ENCODE measurements around the gene ZNF385A. TPM values are rescaled to one million over a fixed set of nuclear protein-coding genes. Genes with fewer than 3 reads are reported as not detected.
"Not testable (repeated sequence)": the region's sequence is repeated elsewhere in the genome, so short reads cannot be mapped to it uniquely, and the experiment has no call there.

Gene ZNF385A
- total RNA-seq, 1 experiment from 2014 or later = 5.7 TPM

DNA sequence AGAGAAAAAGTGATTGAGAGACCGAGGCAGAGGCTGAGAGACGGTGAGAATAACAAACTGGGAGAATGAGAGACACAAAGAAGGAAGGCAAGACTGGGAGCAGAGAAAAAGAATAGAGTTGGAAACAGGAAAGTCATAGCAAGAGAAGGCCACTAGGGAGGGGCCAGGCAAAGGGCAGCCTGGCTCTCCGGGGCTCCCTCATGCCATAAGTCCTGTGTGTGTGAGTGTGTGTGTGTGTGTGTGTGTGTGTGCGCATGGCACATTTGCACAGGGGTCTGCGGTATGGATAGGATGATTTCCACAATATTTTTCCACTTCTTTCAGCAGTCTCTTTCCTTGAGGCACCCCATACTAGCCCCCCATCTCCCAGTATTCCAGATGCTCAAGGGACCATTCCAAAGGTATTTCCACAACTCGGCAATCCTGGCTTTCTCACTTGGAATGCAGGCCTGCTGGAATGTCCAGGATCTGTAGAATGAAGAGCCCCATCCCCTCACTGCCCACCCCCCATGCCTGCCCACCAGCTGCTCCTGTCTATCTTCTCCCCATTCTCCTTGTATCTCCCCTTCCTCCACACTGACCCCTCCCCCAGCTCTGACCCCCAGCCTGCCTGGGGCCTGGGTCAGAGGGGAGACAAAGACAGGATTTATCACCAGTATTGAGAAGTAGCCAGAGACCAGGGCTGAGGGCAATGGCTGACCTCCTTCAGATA lies 29.3 kb downstream of the ZNF385A start:
- Histone ChIP-seq H3K23me2 (ENCODE audit: insufficient read length, low read depth, low read length, poor library complexity, severe bottlenecking) (peaks cover 19% of the 10 kb centered on the region), H3K4me2 (ENCODE audit: insufficient read depth, insufficient read length, low read length) (no peak overlapping the region), H2BK15ac (ENCODE audit: low read depth, low read length) (no peak overlapping the region), H3K14ac (ENCODE audit: insufficient read depth, low read length) (no peak overlapping the region; the same call in 1 of the 2 replicates), H4K5ac (ENCODE audit: insufficient read length, low read depth, low read length) (no peak overlapping the region), H3T11ph (ENCODE audit: low read length) (no peak overlapping the region), H3K9me3 (ENCODE audit: control insufficient read depth, low read depth, low read length) (no peaks in the 10 kb centered on the region), H3K79me1 (ENCODE audit: insufficient read depth, low read depth, low read length, poor library complexity, severe bottlenecking) (no peaks in the 10 kb centered on the region), H3K18ac (ENCODE audit: insufficient read length, low read depth, low read length) (no peak overlapping the region), H3K4ac (ENCODE audit: low read depth, low read length) (no peak overlapping the region), H3K23ac (ENCODE audit: insufficient read length, low read depth, low read length) (no peak overlapping the region), H2AK5ac (ENCODE audit: insufficient read length, low read length) (no peak overlapping the region), H2BK20ac (ENCODE audit: low read depth, low read length, poor library complexity, severe bottlenecking) (no peak overlapping the region), H3K27ac (ENCODE audit: insufficient read length, low read depth, low read length) (no peak overlapping the region), H3K79me2 (ENCODE audit: insufficient read depth, low read length) (no peaks in the 10 kb centered on the region), H3K27me3 (ENCODE audit: insufficient read depth, low read length) (no peaks in the 10 kb centered on the region), H4K20me1 (ENCODE audit: control insufficient read depth, insufficient read depth, insufficient read length) (no peaks in the 10 kb centered on the region), H3K4me1 (ENCODE audit: insufficient read depth, low read length) (peaks cover 21% of the 10 kb centered on the region), H2BK5ac (ENCODE audit: insufficient read length, low read length) (no peak overlapping the region), H2BK12ac (ENCODE audit: insufficient read length, low read depth, low read length) (no peak overlapping the region), H2BK120ac (ENCODE audit: low read depth, low read length, poor library complexity, severe bottlenecking) (no peak overlapping the region), H3K9ac (ENCODE audit: extremely low read depth, insufficient read length, low read length) (no peak overlapping the region), H3K56ac (ENCODE audit: insufficient read length, low read depth, low read length) (no peak overlapping the region), H4K91ac (ENCODE audit: insufficient read length, low read depth, low read length) (no peak overlapping the region), H2AFZ (ENCODE audit: low read length) (no peak overlapping the region), H4K8ac (replicated peaks; ENCODE audit: insufficient read length, low read depth, low read length) (no peak overlapping the region)
- TF ChIP-seq, protein P1, sequence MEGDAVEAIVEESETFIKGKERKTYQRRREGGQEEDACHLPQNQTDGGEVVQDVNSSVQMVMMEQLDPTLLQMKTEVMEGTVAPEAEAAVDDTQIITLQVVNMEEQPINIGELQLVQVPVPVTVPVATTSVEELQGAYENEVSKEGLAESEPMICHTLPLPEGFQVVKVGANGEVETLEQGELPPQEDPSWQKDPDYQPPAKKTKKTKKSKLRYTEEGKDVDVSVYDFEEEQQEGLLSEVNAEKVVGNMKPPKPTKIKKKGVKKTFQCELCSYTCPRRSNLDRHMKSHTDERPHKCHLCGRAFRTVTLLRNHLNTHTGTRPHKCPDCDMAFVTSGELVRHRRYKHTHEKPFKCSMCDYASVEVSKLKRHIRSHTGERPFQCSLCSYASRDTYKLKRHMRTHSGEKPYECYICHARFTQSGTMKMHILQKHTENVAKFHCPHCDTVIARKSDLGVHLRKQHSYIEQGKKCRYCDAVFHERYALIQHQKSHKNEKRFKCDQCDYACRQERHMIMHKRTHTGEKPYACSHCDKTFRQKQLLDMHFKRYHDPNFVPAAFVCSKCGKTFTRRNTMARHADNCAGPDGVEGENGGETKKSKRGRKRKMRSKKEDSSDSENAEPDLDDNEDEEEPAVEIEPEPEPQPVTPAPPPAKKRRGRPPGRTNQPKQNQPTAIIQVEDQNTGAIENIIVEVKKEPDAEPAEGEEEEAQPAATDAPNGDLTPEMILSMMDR (conservative IDR thresholded peaks at IDR 0.05) = peak; percentile 42; the same call in 1 of the 3 replicates
- Mint-ChIP-seq H3K27ac (peak overlapping the region; percentile 29 to 94 (median 69)), H3K9me3 (no peaks in the 10 kb centered on the region), H3K27me3 (ENCODE audit: low read depth) (peaks cover 19% of the 10 kb centered on the region), H3K4me3 (peak overlapping the region in 1 of 2 experiments; percentile 45; a peak in 2 of 5 replicates), H3K4me1 (peaks cover 37 to 41% of the 10 kb centered on the region in 2 experiments), H3K36me3 (ENCODE audit: insufficient read depth in 1 of 3, low read depth in 3 of 3) (peaks cover 2 to 5% (median 5%) of the 10 kb centered on the region in 3 experiments; a peak in 5 of 7 replicates)
- DNase-seq = peak; percentile 50
- no CpG with 5 or more reads among the region's 6 CpGs for WGBS (ENCODE audit: extremely low coverage, insufficient read length, low lambda C conversion rate)

DNA sequence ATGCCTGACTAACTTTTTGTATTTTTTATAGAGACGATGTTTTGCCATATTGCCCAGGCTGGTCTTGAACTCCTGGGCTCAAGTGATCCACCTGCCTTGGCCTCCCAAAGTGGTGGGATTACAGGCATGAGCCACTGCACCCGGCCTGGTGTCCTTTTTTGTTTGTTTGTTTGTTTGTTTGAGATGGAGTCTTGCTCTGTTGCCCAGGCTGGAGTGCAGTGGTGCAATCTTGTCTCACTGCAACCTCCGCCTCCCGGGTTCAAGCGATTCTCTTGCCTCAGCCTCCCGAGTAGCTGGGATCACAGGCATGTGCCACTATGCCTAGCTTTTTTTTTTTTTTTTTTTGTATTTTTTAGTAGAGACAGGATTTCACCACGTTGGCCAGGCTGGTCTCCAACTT lies 30.3 kb downstream of the ZNF385A start:
- H3K9ac ChIP-seq (ENCODE audit: extremely low read depth, insufficient read length, low read length); H4K91ac ChIP-seq (ENCODE audit: insufficient read length, low read depth, low read length); H3K9me3 ChIP-seq (ENCODE audit: control insufficient read depth, low read depth, low read length); H2BK20ac ChIP-seq (ENCODE audit: low read depth, low read length, poor library complexity, severe bottlenecking); H2BK12ac ChIP-seq (ENCODE audit: insufficient read length, low read depth, low read length); H3K4me2 ChIP-seq (ENCODE audit: insufficient read depth, insufficient read length, low read length); H3K9me3 Mint-ChIP-seq; DNase-seq; H3K4ac ChIP-seq (ENCODE audit: low read depth, low read length); H3K18ac ChIP-seq (ENCODE audit: insufficient read length, low read depth, low read length); H4K8ac ChIP-seq (replicated peaks; ENCODE audit: insufficient read length, low read depth, low read length); H3K14ac ChIP-seq (ENCODE audit: insufficient read depth, low read length); H3K23ac ChIP-seq (ENCODE audit: insufficient read length, low read depth, low read length); H3K27ac Mint-ChIP-seq; H4K5ac ChIP-seq (ENCODE audit: insufficient read length, low read depth, low read length); H3K27ac ChIP-seq (ENCODE audit: insufficient read length, low read depth, low read length); H3K56ac ChIP-seq (ENCODE audit: insufficient read length, low read depth, low read length); H4K20me1 ChIP-seq (ENCODE audit: control insufficient read depth, insufficient read depth, insufficient read length); H2BK15ac ChIP-seq (ENCODE audit: low read depth, low read length); H2AK5ac ChIP-seq (ENCODE audit: insufficient read length, low read length); H2BK120ac ChIP-seq (ENCODE audit: low read depth, low read length, poor library complexity, severe bottlenecking); H3K27me3 ChIP-seq (ENCODE audit: insufficient read depth, low read length); H3K79me1 ChIP-seq (ENCODE audit: insufficient read depth, low read depth, low read length, poor library complexity, severe bottlenecking); H2BK5ac ChIP-seq (ENCODE audit: insufficient read length, low read length); H3K4me3 Mint-ChIP-seq; H3K79me2 ChIP-seq (ENCODE audit: insufficient read depth, low read length); H3T11ph ChIP-seq (ENCODE audit: low read length); H2AFZ ChIP-seq (ENCODE audit: low read length): not testable (repeated sequence)
- Mint-ChIP-seq H3K4me1 (peaks cover 45 to 50% of the 10 kb centered on the region in 2 experiments), H3K36me3 (ENCODE audit: insufficient read depth in 1 of 3, low read depth in 3 of 3) (peaks cover 7 to 15% (median 13%) of the 10 kb centered on the region in 3 experiments; a peak in 6 of 7 replicates), H3K27me3 (ENCODE audit: low read depth) (peaks cover 23% of the 10 kb centered on the region)
- peaks cover 19% of the 10 kb centered on the region for H3K23me2 ChIP-seq (ENCODE audit: insufficient read length, low read depth, low read length, poor library complexity, severe bottlenecking)
- peaks cover 22% of the 10 kb centered on the region for H3K4me1 ChIP-seq (ENCODE audit: insufficient read depth, low read length)
- no CpG with 5 or more reads among the region's 7 CpGs for WGBS (ENCODE audit: extremely low coverage, insufficient read length, low lambda C conversion rate)
